Right ventricle myocardium inferior (tissue), 1 donor: Measurements from ENCODE around the gene SIM1. TPM values are rescaled to one million over a fixed set of nuclear protein-coding genes. Genes with fewer than 3 reads are reported as not detected.
"Not testable (repeated sequence)": the region's sequence is repeated elsewhere in the genome, so short reads cannot be mapped to it uniquely, and the experiment has no call there.

ENCODE experiments used
- ATAC-seq: fragments of 200-7000 bp; cut with Tn5 transposase; one replicate; pipeline ENCODE4 v1.9.1; 2020; ENCODE audit warnings: mild to moderate bottlenecking, moderate library complexity
- DNase-seq: peaks from one replicate; pipeline ENCODE4 v3.0.0; 2021; ENCODE audit errors: missing footprints
- intact Hi-C: fragments of 100-400 bp; cut with DNase I; formaldehyde crosslinking; loops from one replicate; pipeline ENCODE4 v1.11.0; 2022
- total RNA-seq: library from RNA; stranded (reverse); fragmentation: NEBNext Ultra II Directional; extraction: Animal tissue kit (Norgen Biotek cat#: 25700); gene quantifications from one replicate; pipeline ENCODE4 v1.2.1, GENCODE V29; 2021
- donor health status: DM: no; HTN: yes; CAD: no; lungs with severe emphysema.

SIM1 gene
- total RNA-seq, 1 donor from 2014 or later: not detected

DNA sequence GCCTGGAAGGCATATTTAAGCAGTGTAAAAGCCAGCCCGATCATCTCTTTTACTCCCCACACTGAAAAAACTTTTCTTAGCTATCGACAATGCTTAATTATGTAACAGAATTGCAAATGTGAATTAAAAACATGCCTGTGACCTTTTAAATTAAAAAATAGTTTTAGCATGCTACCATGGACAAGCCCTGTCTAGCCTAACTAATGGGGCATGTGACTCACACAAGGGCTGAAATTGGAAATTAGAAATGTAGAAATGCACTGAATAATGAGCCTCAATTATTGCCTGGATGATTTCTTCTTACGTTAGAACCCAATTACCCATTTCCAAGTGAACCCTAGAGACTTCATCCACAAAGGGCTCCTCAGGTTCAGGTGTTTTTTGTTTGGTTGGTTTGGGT is 82.7 kb downstream of the SIM1 start:
- intact Hi-C loops: no loop called here
- DNase-seq (no peak), ATAC-seq (no peak)

DNA sequence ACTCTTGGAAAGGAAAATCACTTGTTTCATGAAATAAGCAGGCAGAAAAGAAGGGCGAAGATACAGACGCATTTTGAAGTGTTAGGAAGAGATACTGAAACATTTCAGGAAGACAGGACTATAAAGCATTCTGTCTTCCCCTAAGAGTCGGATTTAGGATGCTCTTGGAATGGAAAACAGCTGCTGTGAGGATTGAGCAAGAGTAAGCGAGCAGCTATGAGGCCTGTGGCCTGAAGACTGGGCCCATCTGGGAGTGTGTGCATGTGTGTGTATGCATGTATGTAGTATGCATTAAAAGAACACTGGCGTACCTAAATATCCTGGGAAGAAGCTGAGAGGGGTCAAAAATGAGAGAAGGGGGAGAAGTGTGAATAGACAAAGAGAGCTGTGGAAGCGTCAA is 83.6 kb downstream of the SIM1 start:
- ATAC-seq (no peak), DNase-seq (no peak)
- intact Hi-C loops: no loop called here

DNA sequence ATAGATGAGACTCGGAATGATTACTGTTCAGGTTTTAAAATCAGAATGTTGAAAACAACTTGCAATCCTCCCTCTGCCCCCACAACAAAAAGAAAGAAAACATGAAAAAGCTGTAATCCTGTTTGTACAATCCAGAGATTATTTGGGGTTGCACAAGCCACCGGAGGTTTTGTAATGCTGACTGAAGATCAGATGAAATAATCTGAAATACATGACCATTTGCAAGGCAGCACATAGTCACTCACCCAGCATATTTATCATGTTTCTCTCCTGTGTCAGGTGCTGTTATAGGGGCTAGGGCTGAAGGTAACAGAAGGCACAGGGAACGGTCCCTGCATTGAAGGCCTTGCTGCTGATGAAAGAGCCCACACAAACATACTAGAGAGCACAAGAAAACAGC is 85.3 kb downstream of the SIM1 start:
- intact Hi-C loops: no loop called here
- DNase-seq (no peak), ATAC-seq (no peak)

DNA sequence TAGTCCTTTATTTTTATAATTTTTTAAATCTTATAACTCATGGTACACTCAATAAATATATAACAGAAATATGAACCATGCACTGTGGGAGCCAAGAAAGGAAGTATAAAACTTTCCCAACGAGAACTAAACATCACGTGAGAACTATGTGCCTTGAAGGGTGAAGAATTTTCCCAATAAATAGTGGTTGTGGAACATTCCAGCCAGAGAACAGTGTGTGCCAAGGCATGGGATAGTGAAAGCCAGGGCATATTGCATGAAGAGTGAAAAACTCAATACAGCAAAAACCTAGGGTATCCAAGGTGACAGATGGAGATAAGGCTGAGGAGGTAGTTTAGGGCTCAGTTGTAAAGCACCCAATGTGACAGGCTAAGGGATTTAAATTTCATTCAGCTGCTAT is 86.1 kb downstream of the SIM1 start:
- ATAC-seq: no peak
- no peak for DNase-seq
- intact Hi-C loops: no loop called here

DNA sequence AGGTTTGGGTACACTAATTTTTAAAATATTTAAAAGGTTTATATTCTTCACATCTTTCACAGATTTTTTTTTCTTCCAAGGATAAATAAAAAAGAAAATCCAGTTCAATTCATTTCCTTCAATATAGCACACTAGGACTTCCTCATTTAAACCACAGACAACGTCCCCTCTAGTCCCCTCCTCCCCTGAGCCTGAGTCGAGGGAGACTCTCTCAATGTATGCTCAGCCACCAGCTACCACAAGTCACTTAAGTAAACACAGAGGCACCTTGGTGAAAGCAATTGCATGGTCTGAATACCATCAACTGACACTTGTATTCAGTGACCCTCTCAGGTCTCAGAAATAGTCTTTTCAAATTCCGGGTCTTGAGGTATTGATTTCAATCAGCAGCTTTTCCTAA is 88.6 kb downstream of the SIM1 start:
- no peak for ATAC-seq
- no peak for DNase-seq
- intact Hi-C loops: no loop called here

DNA sequence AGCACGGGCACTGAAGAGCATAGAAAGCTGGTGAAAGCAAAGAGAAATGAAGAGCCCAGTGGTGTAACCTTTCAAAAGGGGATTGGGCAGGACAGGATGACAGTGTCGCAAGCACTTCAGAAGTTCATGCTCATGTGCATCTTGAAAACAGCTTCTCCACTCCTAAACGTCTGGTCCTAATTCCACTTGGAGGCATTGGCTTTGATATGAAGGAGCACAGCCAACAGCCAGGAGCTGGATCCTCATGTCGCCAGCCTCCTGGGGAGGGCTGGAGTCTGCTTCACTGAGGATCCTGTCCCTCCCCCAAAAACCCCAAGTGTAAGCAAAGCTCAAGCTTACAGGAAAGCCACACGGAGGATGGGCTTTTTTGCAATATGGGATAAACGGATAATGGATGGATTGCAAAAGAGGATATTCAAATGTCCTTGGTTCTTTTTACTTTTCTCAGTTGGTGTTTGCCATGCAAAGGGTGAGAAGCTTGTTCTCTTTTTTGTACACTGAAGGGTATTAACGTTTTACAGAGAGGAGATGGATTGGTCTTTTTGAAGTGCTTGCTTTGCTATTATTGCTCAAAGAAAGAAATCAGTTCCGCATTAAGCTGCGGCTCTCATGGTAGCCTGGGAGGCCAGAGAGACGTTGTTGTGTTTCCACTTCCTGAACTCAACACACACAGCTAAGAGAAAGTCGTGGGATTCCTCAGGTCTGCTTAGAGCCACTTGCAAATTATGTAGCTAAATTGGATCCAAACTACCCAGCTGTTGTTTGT is 92.2 kb downstream of the SIM1 start:
- ATAC-seq (no peak), DNase-seq (no peak)
- intact Hi-C loops: no loop called here

DNA sequence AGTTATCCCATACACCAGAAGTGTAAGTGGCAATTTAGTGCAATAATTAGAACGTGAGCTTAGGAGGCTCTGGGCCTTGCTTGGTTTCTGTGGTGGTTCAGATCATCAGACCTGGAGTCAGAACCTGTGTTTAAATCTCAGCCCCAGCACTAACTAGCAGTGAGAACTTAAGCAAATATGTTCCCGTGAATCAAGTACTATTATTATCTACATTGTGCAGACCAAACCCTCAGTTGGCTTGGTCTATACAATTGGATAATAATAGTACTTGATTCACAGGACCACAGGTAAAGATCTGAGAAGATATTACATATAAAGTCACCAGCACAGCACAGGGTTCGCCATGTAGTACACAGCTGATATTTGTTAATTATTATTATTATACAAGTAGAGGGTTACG is 93.1 kb downstream of the SIM1 start:
- ATAC-seq: no peak
- intact Hi-C loops: no loop called here
- no peak for DNase-seq

DNA sequence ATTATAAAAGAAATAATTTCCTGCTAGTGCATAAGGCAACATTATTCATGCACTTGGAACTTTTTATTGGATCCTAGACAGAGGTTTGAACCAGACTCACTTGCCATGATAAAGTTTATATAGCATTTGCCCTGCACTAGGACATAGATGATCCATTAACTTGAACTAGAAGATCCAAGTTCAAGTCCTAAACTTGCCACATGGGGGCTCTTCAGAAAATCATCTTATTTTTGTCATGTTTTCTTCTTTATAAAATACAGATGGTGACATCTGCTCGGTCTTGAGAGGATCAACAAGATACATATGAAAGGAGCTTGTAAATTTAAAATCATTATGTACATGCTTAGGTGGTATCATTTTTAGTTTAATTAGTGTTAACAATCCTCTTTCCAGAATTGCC is 94.5 kb downstream of the SIM1 start:
- no peak for ATAC-seq
- no peak for DNase-seq
- intact Hi-C loops: no loop called here

DNA sequence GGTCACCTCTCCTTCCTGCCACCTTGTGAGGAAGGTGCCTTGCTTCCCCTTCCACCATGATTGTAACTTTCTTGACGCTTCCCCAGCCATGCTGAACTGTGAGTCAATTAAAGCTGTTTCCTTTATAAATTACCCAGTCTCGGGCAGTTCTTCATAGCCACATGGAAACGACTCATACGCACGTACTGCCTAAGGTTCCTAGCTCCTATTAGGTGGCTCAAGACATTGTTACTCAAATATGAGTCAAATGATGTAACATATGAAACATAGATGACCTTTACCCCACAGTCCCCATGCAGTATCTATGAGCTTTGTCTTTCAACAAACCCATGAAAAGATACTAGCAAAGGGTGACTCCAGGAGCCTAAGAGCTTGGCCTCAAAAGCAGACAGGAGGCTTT is 98.3 kb downstream of the SIM1 start:
- intact Hi-C loops: no loop called here
- ATAC-seq: no peak
- no peak for DNase-seq

DNA sequence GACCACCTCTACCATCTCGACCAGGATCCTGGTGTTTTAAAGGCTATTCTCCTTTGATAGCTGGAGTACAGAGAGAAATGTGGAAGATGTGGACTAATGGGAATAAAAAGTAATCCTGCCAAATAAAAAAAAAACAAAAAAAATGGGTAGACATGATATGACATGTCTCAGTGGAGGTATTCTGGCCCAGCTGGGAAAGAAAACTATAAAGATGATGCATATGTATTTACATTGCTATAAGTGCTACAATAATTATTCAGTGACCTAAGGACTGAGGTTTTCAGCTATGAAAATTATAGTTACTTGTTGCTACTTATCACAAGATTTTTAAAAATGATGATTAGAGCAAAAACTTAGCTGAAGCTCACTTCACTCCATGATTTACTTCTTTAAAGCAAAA is 101.1 kb downstream of the SIM1 start:
- ATAC-seq (no peak), DNase-seq (no peak)
- intact Hi-C loops: no loop called here

DNA sequence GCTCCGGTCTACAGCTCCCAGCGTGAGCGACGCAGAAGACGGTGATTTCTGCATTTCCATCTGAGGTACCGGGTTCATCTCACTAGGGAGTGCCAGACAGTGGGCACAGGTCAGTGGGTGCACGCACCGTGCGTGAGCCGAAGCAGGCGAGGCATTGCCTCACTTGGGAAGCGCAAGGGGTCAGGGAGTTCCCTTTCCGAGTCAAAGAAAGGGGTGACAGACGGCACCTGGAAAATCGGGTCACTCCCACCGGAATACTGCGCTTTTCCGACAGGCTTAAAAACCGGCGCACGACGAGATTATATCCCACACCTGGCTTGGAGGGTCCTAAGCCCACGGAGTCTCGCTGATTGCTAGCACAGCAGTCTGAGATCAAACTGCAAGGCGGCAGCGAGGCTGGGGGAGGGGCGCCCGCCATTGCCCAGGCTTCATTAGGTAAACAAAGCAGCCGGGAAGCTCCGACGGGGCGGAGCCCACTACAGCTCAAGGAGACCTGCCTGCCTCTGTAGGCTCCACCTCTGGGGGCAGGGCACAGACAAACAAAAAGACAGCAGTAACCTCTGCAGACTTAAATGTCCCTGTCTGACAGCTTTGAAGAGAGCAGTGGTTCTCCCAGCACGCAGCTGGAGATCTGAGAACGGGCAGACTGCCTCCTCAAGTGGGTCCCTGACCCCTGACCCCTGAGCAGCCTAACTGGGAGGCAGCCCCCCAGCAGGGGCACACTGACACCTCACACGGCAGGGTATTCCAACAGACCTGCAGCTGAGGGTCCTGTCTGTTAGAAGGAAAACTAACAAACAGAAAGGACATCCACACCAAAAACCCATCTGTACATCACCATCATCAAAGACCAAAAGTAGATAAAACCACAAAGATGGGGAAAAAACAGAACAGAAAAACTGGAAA is 109.7 kb downstream of the SIM1 start:
- DNase-seq: not testable (repeated sequence)

DNA sequence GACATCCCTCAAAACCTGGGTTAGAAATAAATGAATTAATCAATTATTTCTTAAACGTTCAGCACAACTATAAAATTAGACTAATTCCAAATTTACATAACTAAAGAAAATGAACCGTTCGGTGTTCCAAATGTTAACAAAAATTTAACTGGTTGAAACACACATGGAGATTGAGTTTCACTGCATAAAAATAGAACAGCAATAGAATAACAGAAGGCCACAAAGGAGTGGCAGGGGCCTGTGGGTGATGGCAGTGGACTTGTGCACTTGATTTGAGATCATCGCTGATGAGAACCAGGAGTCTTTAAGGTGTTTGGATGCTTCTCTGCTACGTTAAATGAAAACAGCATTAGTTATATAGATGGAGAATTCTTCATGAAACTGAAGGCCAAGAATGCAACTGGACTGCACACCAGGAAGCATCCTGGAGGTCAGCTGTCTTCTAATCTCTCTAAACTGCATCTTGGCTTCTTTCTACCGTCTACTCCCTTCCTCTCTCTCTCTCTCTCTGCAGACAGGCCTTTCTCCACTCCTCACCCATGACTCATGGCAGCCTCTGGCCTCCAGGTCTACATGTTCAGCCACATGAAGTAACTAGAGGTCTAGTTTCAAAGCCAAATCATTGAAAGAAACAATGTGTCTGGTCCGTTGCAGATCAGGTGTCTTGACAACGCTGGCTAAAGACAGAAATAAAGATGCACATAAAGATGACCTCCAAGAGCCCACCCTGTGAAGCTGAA is 111.3 kb downstream of the SIM1 start:
- intact Hi-C loops: no loop called here
- DNase-seq: no peak
- no peak for ATAC-seq

More for the DNA sequence above, 109.7 kb downstream of the SIM1 start:
- intact Hi-C loops, ATAC-seq: not testable (repeated sequence)

DNA sequence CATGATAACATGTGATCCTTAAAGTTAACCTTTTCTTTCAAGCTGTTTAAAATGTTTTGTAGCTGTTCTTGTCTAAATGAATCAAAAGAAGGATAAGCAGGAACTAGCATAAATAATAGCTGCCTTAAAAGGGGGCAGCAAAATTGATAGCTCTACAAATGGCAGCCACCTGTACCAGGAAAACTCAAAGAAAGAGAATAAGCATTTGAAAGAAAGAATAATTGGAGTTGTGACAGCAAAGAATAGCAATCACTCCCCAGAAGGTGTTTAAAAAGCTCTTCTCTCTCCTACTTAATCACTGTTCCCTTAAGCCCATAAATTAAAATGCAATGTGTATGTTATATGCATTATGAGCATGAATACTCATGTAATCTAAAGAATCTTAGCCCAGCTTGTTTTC is 114.6 kb downstream of the SIM1 start:
- DNase-seq (no peak), ATAC-seq (no peak)
- intact Hi-C loops: no loop called here

DNA sequence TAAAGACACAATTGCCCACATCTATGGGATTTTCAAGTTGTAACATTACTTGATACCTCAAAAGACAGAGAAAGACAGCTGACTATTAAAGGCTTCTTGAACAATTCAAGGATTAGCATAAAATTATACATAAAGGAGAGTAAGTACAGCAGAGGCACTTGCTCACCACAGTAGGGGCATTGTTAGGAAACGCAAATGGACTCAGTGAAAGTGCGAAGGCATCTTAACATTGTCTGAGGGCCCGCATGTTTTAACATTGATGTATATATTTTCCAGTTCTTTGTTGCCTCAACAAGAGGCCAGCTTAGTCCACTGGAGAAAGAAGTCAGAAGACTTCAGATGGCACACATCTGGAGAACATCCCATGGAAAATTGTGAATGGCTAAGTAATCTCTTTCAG is 115.4 kb downstream of the SIM1 start:
- ATAC-seq (no peak), DNase-seq (no peak)
- intact Hi-C loops: no loop called here

DNA sequence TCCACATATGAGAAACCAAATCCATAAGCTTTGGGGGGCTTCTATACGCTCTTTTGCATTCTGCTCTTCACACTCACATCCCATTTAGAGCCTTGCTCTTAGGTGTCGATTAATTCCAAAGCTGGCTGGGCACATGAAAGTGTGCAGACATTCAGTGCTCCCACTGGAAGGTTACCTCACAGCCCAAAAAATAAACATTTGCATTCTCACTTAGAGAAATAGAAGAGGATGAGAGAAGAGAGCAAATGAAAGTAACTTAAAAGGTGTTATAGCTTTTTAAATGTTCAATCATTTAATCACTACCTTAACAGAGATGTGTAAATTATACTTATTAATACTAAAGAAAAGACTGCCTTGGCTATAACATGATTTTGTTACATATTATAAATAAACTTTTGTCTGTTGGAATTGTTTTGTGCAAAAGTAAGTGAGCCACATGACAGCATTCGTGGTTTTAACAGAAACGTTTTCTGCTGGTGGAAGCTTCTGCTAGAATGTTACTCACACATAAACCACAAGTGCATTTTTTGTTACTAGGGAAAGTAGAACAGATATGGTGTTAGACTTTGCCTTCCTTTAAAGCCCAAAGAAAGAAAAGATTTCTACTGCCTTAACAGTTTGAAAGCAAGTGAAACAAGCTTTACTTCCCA is 116.7 kb downstream of the SIM1 start:
- no peak for ATAC-seq
- intact Hi-C loops: no loop called here
- DNase-seq: no peak

DNA sequence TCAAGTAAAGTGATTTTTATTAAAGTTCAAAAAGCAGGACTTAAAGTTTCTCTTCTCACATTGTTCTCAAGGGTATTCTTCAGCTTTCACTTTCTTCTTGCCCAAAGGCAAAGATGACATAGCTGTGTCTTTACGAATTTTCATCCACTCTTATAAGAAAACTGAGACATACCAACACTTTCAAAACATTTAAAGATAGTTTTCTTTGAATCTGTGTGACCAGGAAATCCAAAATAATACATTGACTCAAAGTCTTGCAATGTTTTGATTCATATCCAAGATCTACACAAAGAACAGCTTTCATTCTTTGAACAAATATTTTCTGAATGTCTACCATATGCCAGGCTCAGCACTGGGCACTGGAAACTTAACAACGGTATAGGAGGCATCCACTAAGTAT is 117.9 kb downstream of the SIM1 start:
- intact Hi-C loops: no loop called here
- DNase-seq: no peak
- no peak for ATAC-seq

DNA sequence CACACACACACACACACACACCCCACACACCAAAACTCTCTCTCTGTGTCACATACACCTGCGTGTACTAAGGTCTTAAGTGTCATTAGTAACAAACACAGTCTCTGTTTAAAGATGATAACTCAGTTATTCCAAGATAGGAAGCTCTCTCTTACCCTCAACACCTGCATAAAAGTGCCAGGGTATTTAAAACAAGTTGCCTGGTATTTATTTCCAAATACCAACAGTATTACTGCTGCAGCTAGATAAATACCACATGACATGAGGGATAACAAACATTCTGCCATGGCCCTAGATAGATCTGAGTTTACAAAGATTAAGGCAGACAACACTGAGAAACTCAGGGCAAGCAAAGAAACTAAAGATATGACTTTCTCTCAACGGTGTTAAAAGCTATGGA is 118.5 kb downstream of the SIM1 start:
- DNase-seq (no peak), ATAC-seq (no peak)
- intact Hi-C loops: no loop called here

DNA sequence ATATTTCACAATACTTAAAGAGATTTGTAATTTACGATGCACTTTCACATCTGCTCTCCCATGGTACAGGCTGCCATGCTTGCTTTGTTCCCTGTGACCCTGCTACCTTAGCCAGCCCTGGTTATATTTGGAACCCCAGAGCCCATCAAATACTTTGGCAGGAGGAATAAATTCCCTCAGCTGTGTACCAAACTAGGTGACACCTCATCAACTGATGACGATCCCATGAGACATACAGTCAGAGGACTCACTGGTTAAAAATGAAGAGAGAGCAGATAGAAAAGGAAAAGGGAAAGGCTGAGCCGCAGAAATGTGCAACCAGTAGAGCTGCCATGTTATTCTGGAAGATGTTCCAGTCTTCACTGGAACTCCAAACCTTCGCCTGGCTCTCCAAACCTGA is 120.0 kb downstream of the SIM1 start:
- intact Hi-C loops: no loop called here
- no peak for ATAC-seq

DNA sequence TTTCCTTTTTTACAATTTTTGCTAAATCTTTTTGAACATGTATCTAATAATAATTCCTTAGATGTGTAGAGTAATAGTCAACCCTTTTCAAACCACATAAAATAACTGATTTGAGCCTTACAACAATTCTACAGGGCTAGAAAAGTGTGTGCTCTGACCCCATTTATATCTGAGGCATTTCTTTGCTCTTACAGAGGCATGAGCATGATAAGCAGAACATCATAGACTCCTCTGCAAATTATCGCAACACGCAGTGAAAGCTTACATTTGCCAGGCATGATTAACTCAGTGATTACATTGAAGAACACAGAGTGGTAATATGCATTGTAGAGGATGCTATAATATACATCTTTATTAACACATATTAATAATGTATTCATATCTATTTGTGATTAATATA is 120.4 kb downstream of the SIM1 start:
- ATAC-seq (no peak), DNase-seq (no peak)
- intact Hi-C loops: no loop called here

More for the DNA sequence above, 120.0 kb downstream of the SIM1 start:
- no peak for DNase-seq
